ENCODE results near the gene DDX19B.

The DDX19B gene

GRCh38 chr16:70364399-70364798, 65.4 kb downstream of the DDX19B start:
- no peak for DNase-seq

DNA sequence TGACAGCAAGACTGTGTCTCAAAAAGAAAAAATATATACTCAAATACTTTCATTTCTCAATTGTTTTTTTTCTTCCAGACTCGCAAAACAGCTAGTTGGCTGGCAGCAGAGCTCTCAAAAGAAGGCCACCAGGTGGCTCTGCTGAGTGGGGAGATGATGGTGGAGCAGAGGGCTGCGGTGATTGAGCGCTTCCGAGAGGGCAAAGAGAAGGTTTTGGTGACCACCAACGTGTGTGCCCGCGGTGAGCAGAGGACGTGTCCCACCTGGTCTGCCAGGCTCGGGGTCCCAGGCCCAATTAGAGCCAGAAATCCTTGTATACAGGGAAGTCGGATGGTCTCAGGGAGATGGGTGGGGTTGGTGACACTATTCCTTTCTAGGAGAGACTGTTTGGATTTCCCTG, 71.2 kb downstream of the DDX19B start:
- DNase-seq: peak; percentile 33

- DNase-seq: no peak
Observed at GRCh38 chr16:70370924-70371323, 71.9 kb downstream of the DDX19B start.

DNA sequence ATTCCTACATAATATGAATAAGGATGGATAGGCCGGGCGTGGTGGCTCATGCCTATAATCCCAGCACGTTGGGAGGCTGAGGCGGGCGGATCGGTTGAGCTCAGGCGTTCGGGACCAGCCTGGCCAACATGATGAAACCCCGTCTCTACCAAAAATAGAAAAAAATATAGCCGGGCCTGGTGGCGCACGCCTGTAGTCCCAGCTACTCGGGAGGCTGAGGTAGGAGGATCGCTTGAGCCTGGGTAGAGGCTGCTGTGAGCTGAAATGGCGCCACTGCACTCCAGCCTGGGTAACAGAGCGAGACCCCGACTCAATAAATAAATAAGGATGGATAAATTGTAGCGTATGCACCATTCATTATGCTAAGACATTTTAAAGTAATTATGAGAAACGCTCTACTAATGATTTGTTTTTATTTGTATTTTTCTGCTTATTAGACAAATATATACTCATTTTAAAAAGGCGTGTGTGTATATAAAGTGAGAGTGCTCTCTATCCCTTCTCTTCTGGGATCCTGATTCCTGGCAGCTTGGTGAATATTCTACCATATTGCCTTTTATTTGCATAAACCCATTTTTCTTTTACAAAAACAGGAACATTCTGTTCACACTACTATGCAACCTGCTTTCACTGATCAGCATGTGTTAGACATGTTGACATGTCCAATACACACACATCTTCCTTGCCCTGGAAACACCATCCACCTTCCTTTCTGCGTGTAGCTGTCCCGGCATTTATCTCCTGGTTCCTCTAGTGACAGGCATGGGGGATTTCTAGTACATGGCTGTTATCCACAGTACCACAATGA, 74.1 kb downstream of the DDX19B start:
- no peak for DNase-seq

- DNase-seq: no peak
Observed at GRCh38 chr16:70374213-70374612, 75.2 kb downstream of the DDX19B start.

- no peak for DNase-seq
Observed at GRCh38 chr16:70375636-70376611, 76.9 kb downstream of the DDX19B start.

- no peak for DNase-seq
Observed at GRCh38 chr16:70377782-70378181, 78.8 kb downstream of the DDX19B start.

GRCh38 chr16:70378869-70379493, 80.0 kb downstream of the DDX19B start:
- DNase-seq: no peak

DNA sequence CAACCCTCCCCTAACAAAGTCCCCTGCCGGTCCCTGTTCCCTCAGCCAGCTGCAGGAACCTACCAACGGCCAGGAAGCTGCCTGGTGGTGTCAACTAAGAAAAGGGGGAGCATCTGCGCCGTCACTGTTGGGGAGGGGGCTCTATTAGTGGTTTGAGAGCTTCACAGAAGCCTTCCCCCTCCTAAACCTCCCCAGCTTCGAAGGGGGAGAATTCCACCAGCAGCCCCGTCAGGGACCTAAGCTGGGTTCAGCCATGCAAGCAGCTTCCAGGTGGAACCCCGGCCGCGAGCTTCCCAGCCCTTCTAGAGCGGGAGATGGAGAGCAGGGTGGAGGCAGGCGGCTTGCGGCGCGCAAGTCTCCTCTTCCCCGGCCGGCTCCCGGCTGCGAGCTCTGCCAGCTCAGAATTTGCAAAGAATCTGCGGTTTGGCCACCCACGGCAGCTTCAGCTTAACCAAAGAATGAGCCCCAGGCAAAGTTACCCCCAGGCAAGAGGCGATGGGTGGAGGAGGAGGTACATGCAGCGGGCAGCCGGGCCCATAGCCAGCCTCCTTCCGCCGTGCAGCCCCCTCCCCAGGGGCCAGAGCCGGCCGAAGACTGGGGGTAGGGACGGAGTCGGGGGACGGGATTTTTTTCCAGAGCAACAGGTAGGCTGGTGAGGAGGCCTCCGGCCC, 81.4 kb downstream of the DDX19B start:
- peak; percentile 96 for DNase-seq

- peak; percentile 99 for DNase-seq
Observed at GRCh38 chr16:70380919-70381603, 82.1 kb downstream of the DDX19B start.

DNA sequence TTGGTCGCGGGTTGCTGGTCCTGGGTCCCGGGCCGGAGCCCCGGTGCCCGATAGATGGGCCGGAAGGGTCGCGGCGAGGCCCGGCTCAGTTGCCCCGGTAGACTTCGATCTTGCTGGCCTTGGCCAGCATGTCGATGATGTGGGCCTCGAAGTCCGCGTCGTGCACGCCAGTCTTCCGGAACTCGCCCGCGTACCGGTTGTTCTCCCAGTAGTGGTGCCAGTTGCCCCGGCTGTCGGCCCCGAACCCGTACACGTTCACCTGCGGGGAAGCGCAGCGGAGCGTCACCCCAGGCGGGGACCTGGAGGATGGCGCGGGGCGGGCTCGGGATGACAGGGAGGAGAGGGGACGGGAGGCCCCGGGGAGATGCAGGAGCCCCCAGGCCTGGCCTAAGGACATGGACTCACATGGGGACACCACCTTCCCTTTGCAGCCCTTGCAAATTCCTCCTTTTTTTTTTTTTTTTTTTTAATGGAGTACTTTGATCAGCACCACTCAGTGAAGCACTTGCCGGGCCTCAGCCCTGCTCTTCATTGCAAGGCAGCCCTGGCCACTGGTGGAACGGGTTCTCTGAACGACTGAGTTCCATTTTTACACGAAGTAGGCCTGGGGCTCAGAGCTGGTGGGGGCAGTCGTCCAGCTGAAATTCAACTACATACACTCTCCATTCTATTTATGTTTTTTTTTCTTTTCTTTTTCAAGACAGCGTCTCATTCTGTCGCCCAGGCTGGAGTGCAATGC, 82.8 kb downstream of the DDX19B start:
- DNase-seq: no peak

- DNase-seq: no peak
Observed at GRCh38 chr16:70383421-70383960, 84.5 kb downstream of the DDX19B start.

All from EL (cell line).